Liver (tissue), 9 donors: Measurements from ENCODE around the gene INTS6. TPM values are rescaled to one million over a fixed set of nuclear protein-coding genes. Genes with fewer than 3 reads are reported as not detected.
"Not testable (repeated sequence)": the region's sequence is repeated elsewhere in the genome, so short reads cannot be mapped to it uniquely, and the experiment has no call there.

ENCODE experiments used
- DNase-seq: peaks from one replicate; pipeline ENCODE4 v3.0.0-alpha.2; 2017; ENCODE audit warnings: low spot score
- H3K27ac ChIP-seq, 2 donors: one replicate each; pipeline ENCODE4 v1.7.0; 2013; ENCODE audit warnings: inconsistent platforms in 2 of 2, low read length in 2 of 2, control low read depth in 1 of 2, low read depth in 1 of 2, mild to moderate bottlenecking in 1 of 2
- H3K27me3 ChIP-seq, 4 donors: one replicate each; pipeline versions ENCODE4 v1.6.1 to v1.7.0; 2013; ENCODE audit warnings: low read length in 3 of 4, inconsistent platforms in 1 of 4, mild to moderate bottlenecking in 1 of 4, moderate library complexity in 1 of 4; ENCODE audit not compliant: control insufficient read depth in 4 of 4, insufficient read depth in 4 of 4
- H3K36me3 ChIP-seq, 4 donors: one replicate each; pipeline versions ENCODE4 v1.6.1 to v1.7.0; 2013; ENCODE audit warnings: low read length in 3 of 4, mild to moderate bottlenecking in 3 of 4, low read depth in 1 of 4, moderate library complexity in 1 of 4; ENCODE audit not compliant: control insufficient read depth in 4 of 4, insufficient read depth in 3 of 4
- H3K4me1 ChIP-seq, 4 donors: one replicate each; pipeline versions ENCODE4 v1.6.1 to v1.7.0; 2013; ENCODE audit warnings: low read length in 3 of 4, mild to moderate bottlenecking in 3 of 4, moderate library complexity in 1 of 4; ENCODE audit not compliant: control insufficient read depth in 4 of 4, insufficient read depth in 4 of 4
- H3K4me3 ChIP-seq, 3 donors: one replicate each; pipeline versions ENCODE4 v1.6.1 to v1.7.0; 2013; ENCODE audit warnings: low read length in 3 of 3, control low read depth in 1 of 3, low read depth in 1 of 3, mild to moderate bottlenecking in 1 of 3
- H3K9ac ChIP-seq, 2 donors: one replicate each; pipeline ENCODE4 v1.7.0; 2013; ENCODE audit warnings: low read length in 2 of 2, mild to moderate bottlenecking in 2 of 2, moderate library complexity in 2 of 2, control low read depth in 1 of 2, low read depth in 1 of 2
- H3K9me3 ChIP-seq, 4 donors: one replicate each; pipeline versions ENCODE4 v1.6.1 to v1.7.0; 2013; ENCODE audit warnings: low read length in 3 of 4; ENCODE audit not compliant: control insufficient read depth in 4 of 4
- EGR1 ChIP-seq, 2 donors: IDR thresholded peaks; 2 replicates each; pipeline ENCODE4 v1.6.1; 2016 to 2018; ENCODE audit warnings: antibody characterized with exemption in 2 of 2, low read depth in 2 of 2
- FOXA2 ChIP-seq: IDR thresholded peaks from 2 replicates; pipeline ENCODE4 v1.6.1; 2016; ENCODE audit warnings: antibody characterized with exemption
- GABPA ChIP-seq, 2 donors: IDR thresholded peaks in 1 of 2; conservative IDR thresholded peaks in 1 of 2; 2 replicates each; pipeline ENCODE4 v1.6.1; 2016; ENCODE audit warnings: antibody characterized with exemption in 2 of 2, mild to moderate bottlenecking in 1 of 2, moderate library complexity in 1 of 2
- HNF4A ChIP-seq, 2 donors: conservative IDR thresholded peaks; 2 replicates each; pipeline ENCODE4 v1.6.1; 2016; ENCODE audit warnings: antibody characterized with exemption in 2 of 2, mild to moderate bottlenecking in 2 of 2
- HNF4G ChIP-seq: IDR thresholded peaks from 2 replicates; pipeline ENCODE4 v1.6.1; 2016; ENCODE audit warnings: antibody characterized with exemption
- JUND ChIP-seq, 2 donors: IDR thresholded peaks; 2 replicates each; pipeline ENCODE4 v1.6.1; 2016; ENCODE audit warnings: antibody characterized with exemption in 2 of 2
- NR2F2 ChIP-seq: IDR thresholded peaks from 2 replicates; pipeline ENCODE4 v1.6.1; 2016; ENCODE audit warnings: antibody characterized with exemption
- RXRA ChIP-seq, 2 donors: IDR thresholded peaks; 2 replicates each; pipeline ENCODE4 v1.6.1; 2017 to 2018; ENCODE audit warnings: antibody characterized with exemption in 2 of 2, mild to moderate bottlenecking in 1 of 2
- SP1 ChIP-seq: IDR thresholded peaks from 2 replicates; pipeline ENCODE4 v1.6.1; 2018; ENCODE audit warnings: antibody characterized with exemption, mild to moderate bottlenecking
- TAF1 ChIP-seq: conservative IDR thresholded peaks from 2 replicates; pipeline ENCODE4 v1.6.1; 2016; ENCODE audit warnings: antibody characterized with exemption, mild to moderate bottlenecking
- WGBS: extraction: QIAGEN DNeasy Blood & Tissue Kit; methylation state at CpG from one replicate; pipeline ENCODE4 v1.1.7; 2013; 5-methylcytosine and 5-hydroxymethylcytosine counted together
- polyA plus RNA-seq, 2 donors: library from polyadenylated mRNA; stranded (reverse) in 1 of 2; unstranded in 1 of 2; fragments of 200-250 nt in 1 of 2; fragments of >200 nt in 1 of 2; fragmentation: Nextera tagmentation in 1 of 2; extraction: Ambion mirVana in 1 of 2; gene quantifications; one replicate each; pipeline versions ENCODE4 v1.2.1 to v1.2.3, GENCODE V29; 2013 to 2015
- total RNA-seq, 2 donors: library from RNA; depleted of rRNA; stranded (reverse); fragments of >200 nt; gene quantifications; one replicate each; pipeline ENCODE4 v1.2.3, GENCODE V29; 2014
- TF ChIP-seq, protein P1 (sequence below): IDR thresholded peaks from 2 replicates; pipeline ENCODE4 v1.6.1; 2016; ENCODE audit warnings: antibody characterized with exemption
- TF ChIP-seq, protein P2 (sequence below): fragments of 150-350 bp; IDR thresholded peaks from 2 replicates; pipeline ENCODE4 v1.5.1; 2017; ENCODE audit warnings: improper control_type of control experiment, low read depth, low read length; ENCODE audit not compliant: missing input control
- TF ChIP-seq, protein P3 (sequence below): IDR thresholded peaks from 2 replicates; pipeline ENCODE4 v1.6.1; 2016; ENCODE audit warnings: antibody characterized with exemption
- TF ChIP-seq, protein P4 (sequence below): IDR thresholded peaks from 2 replicates; pipeline ENCODE4 v1.6.1; 2016; ENCODE audit warnings: antibody characterized with exemption, mild to moderate bottlenecking
- donor health status: healthy.
- donor health status: healthy.
- donor health status: healthy.
- donor health status: healthy.
- donor health status: healthy.

Gene INTS6
- total and polyA plus RNA-seq, 4 donors, result 11.4 to 61.4 (median 18.8) TPM

DNA sequence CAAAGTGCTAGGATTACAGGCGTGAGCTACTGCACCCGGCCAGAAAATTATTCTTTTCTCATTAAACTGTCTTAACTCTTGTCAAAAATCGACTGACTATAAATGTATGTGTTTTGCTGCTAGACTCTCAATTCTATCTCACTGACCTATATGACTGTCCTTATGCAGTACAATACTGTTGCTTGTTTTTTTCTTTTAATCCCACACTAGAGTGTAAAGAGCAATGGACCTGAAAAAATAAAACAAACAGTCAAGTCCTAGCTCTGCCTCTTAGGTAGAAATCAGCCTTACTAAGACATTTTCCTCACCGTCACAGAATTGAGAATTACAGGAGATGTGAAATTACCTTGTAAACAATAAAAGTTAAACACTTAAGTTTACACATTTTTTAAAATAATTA lies 35.1 kb downstream of the INTS6 start:
- Histone ChIP-seq H3K9ac (no peak overlapping the region), H3K27me3 (no peaks in the 10 kb centered on the region), H3K4me1 (peaks cover 1 to 32% (median 8%) of the 10 kb centered on the region in 4 donors), H3K4me3 (no peak overlapping the region), H3K27ac (no peak overlapping the region), H3K36me3 (peaks cover 2 to 12% (median 6%) of the 10 kb centered on the region in 4 donors), H3K9me3 (no peaks in the 10 kb centered on the region)
- no peak for DNase-seq
- TF ChIP-seq HNF4A (conservative IDR thresholded peaks at IDR 0.05) (no peak), RXRA (IDR thresholded peaks at IDR 0.05) (no peak), HNF4G (no peak), FOXA2 (no peak), TAF1 (no peak), GABPA (IDR thresholded peaks at IDR 0.05 in 1 of 2, conservative IDR thresholded peaks at IDR 0.05 in 1 of 2) (no peak), SP1 (no peak), JUND (IDR thresholded peaks at IDR 0.05) (no peak)
- TF ChIP-seq, protein P1, sequence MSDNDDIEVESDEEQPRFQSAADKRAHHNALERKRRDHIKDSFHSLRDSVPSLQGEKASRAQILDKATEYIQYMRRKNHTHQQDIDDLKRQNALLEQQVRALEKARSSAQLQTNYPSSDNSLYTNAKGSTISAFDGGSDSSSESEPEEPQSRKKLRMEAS, result no peak
- TF ChIP-seq, protein P2, sequence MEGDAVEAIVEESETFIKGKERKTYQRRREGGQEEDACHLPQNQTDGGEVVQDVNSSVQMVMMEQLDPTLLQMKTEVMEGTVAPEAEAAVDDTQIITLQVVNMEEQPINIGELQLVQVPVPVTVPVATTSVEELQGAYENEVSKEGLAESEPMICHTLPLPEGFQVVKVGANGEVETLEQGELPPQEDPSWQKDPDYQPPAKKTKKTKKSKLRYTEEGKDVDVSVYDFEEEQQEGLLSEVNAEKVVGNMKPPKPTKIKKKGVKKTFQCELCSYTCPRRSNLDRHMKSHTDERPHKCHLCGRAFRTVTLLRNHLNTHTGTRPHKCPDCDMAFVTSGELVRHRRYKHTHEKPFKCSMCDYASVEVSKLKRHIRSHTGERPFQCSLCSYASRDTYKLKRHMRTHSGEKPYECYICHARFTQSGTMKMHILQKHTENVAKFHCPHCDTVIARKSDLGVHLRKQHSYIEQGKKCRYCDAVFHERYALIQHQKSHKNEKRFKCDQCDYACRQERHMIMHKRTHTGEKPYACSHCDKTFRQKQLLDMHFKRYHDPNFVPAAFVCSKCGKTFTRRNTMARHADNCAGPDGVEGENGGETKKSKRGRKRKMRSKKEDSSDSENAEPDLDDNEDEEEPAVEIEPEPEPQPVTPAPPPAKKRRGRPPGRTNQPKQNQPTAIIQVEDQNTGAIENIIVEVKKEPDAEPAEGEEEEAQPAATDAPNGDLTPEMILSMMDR, result no peak
- WGBS, result 84% methylated on average over 4 of the region's 4 CpGs

DNA sequence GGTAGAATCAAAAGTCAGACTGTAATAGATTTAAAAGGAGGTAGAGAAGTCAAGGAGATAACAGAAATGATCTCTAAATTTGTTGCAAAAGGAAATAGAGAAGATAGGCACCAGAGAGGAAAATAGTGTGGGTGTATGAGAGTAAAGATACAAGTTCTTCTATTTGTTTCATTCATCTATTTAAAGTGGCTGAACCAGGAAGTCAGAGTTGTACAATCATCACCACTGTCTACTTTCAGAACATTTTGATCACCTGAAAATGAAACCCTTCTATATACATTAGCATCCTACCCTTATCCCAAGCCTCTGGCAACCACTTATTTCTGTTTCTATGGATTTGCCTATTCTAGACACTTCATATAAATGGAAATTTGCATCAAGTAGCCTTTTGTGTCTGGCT lies 36.7 kb downstream of the INTS6 start:
- no peaks in the 10 kb centered on the region for H3K27me3 ChIP-seq
- H3K4me3 ChIP-seq, result no peak overlapping the region
- H3K36me3 ChIP-seq, result peaks cover under 1 to 15% (median 6%) of the 10 kb centered on the region in 4 donors
- H3K9ac ChIP-seq, result no peak overlapping the region
- H3K27ac ChIP-seq, result no peak overlapping the region
- no peaks in the 10 kb centered on the region for H3K9me3 ChIP-seq
- TF ChIP-seq HNF4G, result no peak
- no peak for DNase-seq
- H3K4me1 ChIP-seq, result peaks cover 0 to 28% (median 8%) of the 10 kb centered on the region in 4 donors

DNA sequence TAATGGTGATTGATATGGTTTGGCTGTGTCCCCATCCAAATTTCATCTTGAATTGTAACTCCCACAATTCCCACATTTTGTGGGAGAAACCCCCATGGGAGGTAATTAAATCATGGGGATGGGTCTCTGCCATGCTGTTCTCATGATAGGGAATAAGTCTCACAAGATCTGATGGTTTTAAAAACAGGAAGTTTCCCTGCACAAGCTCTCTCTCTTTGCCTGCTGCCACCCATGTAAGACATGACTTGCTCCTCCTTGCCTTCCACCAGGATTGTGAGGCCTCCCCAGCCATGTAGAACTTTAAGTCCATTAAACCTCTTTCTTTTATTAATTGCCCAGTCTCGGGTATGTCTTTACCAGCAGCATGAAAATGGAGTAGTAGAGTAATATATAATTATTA lies 37.5 kb downstream of the INTS6 start:
- not testable (repeated sequence) for H3K9me3 ChIP-seq, DNase-seq, H3K27ac ChIP-seq, H3K27me3 ChIP-seq, H3K9ac ChIP-seq, H3K4me3 ChIP-seq
- Histone ChIP-seq H3K36me3 (peaks cover 0 to 12% (median 5%) of the 10 kb centered on the region in 4 donors), H3K4me1 (peaks cover 0 to 26% (median 8%) of the 10 kb centered on the region in 4 donors)
- 99% methylated on average over 1 of the region's 1 CpG for WGBS

DNA sequence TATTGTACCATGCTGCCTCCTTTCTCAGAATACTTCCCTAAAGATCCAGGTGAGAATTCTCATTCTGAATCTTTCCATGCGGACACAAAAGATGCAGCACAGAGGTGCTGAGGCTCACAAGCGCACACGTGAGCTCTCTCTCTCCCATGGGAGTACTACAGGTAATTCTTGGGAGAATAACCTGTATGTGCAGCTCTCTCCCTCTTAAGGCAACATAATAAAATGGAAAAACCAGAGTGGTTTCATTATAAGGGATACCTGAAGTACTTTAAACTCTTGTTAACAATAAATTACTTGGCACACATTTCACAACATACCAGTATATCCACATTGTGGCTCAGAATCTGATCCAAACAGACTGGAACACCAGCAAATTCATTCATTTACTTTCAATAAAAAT lies 40.4 kb downstream of the INTS6 start:
- Histone ChIP-seq H3K9ac (no peak overlapping the region), H3K9me3 (no peaks in the 10 kb centered on the region), H3K4me1 (peaks cover 0 to 10% (median 1%) of the 10 kb centered on the region in 4 donors), H3K27me3 (no peaks in the 10 kb centered on the region), H3K4me3 (no peak overlapping the region), H3K27ac (no peak overlapping the region), H3K36me3 (peaks cover 0 to 12% (median 5%) of the 10 kb centered on the region in 4 donors)
- 97% methylated on average over 3 of the region's 3 CpGs for WGBS
- DNase-seq, result no peak
- TF ChIP-seq, protein P2, result no peak
- no peak for TF ChIP-seq FOXA2
- TF ChIP-seq, protein P3, sequence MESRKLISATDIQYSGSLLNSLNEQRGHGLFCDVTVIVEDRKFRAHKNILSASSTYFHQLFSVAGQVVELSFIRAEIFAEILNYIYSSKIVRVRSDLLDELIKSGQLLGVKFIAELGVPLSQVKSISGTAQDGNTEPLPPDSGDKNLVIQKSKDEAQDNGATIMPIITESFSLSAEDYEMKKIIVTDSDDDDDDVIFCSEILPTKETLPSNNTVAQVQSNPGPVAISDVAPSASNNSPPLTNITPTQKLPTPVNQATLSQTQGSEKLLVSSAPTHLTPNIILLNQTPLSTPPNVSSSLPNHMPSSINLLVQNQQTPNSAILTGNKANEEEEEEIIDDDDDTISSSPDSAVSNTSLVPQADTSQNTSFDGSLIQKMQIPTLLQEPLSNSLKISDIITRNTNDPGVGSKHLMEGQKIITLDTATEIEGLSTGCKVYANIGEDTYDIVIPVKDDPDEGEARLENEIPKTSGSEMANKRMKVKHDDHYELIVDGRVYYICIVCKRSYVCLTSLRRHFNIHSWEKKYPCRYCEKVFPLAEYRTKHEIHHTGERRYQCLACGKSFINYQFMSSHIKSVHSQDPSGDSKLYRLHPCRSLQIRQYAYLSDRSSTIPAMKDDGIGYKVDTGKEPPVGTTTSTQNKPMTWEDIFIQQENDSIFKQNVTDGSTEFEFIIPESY, result no peak
- TF ChIP-seq, protein P4, sequence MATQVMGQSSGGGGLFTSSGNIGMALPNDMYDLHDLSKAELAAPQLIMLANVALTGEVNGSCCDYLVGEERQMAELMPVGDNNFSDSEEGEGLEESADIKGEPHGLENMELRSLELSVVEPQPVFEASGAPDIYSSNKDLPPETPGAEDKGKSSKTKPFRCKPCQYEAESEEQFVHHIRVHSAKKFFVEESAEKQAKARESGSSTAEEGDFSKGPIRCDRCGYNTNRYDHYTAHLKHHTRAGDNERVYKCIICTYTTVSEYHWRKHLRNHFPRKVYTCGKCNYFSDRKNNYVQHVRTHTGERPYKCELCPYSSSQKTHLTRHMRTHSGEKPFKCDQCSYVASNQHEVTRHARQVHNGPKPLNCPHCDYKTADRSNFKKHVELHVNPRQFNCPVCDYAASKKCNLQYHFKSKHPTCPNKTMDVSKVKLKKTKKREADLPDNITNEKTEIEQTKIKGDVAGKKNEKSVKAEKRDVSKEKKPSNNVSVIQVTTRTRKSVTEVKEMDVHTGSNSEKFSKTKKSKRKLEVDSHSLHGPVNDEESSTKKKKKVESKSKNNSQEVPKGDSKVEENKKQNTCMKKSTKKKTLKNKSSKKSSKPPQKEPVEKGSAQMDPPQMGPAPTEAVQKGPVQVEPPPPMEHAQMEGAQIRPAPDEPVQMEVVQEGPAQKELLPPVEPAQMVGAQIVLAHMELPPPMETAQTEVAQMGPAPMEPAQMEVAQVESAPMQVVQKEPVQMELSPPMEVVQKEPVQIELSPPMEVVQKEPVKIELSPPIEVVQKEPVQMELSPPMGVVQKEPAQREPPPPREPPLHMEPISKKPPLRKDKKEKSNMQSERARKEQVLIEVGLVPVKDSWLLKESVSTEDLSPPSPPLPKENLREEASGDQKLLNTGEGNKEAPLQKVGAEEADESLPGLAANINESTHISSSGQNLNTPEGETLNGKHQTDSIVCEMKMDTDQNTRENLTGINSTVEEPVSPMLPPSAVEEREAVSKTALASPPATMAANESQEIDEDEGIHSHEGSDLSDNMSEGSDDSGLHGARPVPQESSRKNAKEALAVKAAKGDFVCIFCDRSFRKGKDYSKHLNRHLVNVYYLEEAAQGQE, result no peak
- TF ChIP-seq NR2F2, result no peak
- TF ChIP-seq SP1, result no peak
- TF ChIP-seq TAF1, result no peak
- no peak for TF ChIP-seq EGR1 (IDR thresholded peaks at IDR 0.05; ENCODE audit: low read depth in 2 of 2)
